H9 (cell line): Measurements from ENCODE around the gene CARS1. TPM values are rescaled to one million over a fixed set of nuclear protein-coding genes. Genes with fewer than 3 reads are reported as not detected.

Source experiments
- DNase-seq: peaks from one replicate; pipeline ENCODE4 v3.0.0-alpha.2; 2017
- H2AFZ ChIP-seq: one replicate; pipeline ENCODE4 v1.6.1; 2013; ENCODE audit warnings: mild to moderate bottlenecking, low read length, control low read depth, moderate library complexity
- H2AK5ac ChIP-seq: 2 replicates; pipeline ENCODE4 v1.6.1; 2013; ENCODE audit warnings: low read length, control low read depth, mixed read lengths; ENCODE audit not compliant: insufficient read length
- H2BK120ac ChIP-seq: one replicate; pipeline ENCODE4 v1.6.1; 2013; ENCODE audit warnings: low read depth, mild to moderate bottlenecking, low read length, control low read depth, inconsistent platforms; ENCODE audit not compliant: poor library complexity, severe bottlenecking
- H2BK12ac ChIP-seq: 2 replicates; pipeline ENCODE4 v1.6.1; 2013; ENCODE audit warnings: low read length, control low read depth, mixed read lengths, low read depth; ENCODE audit not compliant: insufficient read length
- H2BK15ac ChIP-seq: 2 replicates; pipeline ENCODE4 v1.6.1; 2013; ENCODE audit warnings: low read depth, low read length, control low read depth
- H2BK20ac ChIP-seq: one replicate; pipeline ENCODE4 v1.6.1; 2013; ENCODE audit warnings: low read depth, mild to moderate bottlenecking, low read length, control low read depth, inconsistent platforms; ENCODE audit not compliant: poor library complexity, severe bottlenecking
- H2BK5ac ChIP-seq: 2 replicates; pipeline ENCODE4 v1.6.1; 2013; ENCODE audit warnings: low read length, control low read depth, mixed read lengths; ENCODE audit not compliant: insufficient read length
- H3K14ac ChIP-seq: 2 replicates; pipeline ENCODE4 v1.6.1; 2013; ENCODE audit warnings: low read length, control low read depth; ENCODE audit not compliant: insufficient read depth
- H3K18ac ChIP-seq: 2 replicates; pipeline ENCODE4 v1.6.1; 2013; ENCODE audit warnings: low read depth, mild to moderate bottlenecking, mixed read lengths, low read length, control low read depth; ENCODE audit not compliant: insufficient read length
- H3K23ac ChIP-seq: 2 replicates; pipeline ENCODE4 v1.6.1; 2013; ENCODE audit warnings: low read length, control low read depth, mixed read lengths, low read depth; ENCODE audit not compliant: insufficient read length
- H3K23me2 ChIP-seq: 2 replicates; pipeline ENCODE4 v1.6.1; 2013; ENCODE audit warnings: low read depth, mild to moderate bottlenecking, mixed read lengths, low read length, control low read depth; ENCODE audit not compliant: insufficient read length, poor library complexity, severe bottlenecking
- H3K27ac ChIP-seq: 2 replicates; pipeline ENCODE4 v1.5.1; 2013; ENCODE audit warnings: low read length, control low read depth, mixed read lengths, low read depth; ENCODE audit not compliant: insufficient read length
- H3K27me3 ChIP-seq: 2 replicates; pipeline ENCODE4 v1.6.1; 2013; ENCODE audit warnings: low read length, control low read depth, inconsistent platforms; ENCODE audit not compliant: insufficient read depth
- H3K4ac ChIP-seq: 2 replicates; pipeline ENCODE4 v1.6.1; 2013; ENCODE audit warnings: low read depth, mild to moderate bottlenecking, control low read depth, inconsistent platforms, low read length, moderate library complexity
- H3K4me1 ChIP-seq: 2 replicates; pipeline ENCODE4 v1.6.1; 2013; ENCODE audit warnings: low read length, control low read depth, inconsistent platforms; ENCODE audit not compliant: insufficient read depth
- H3K4me2 ChIP-seq: 2 replicates; pipeline ENCODE4 v1.6.1; 2013; ENCODE audit warnings: low read length, control low read depth, mixed read lengths; ENCODE audit not compliant: insufficient read length, insufficient read depth
- H3K56ac ChIP-seq: 2 replicates; pipeline ENCODE4 v1.6.1; 2013; ENCODE audit warnings: low read depth, mild to moderate bottlenecking, mixed read lengths, low read length, control low read depth; ENCODE audit not compliant: insufficient read length
- H3K79me1 ChIP-seq: 2 replicates; pipeline ENCODE4 v1.6.1; 2013; ENCODE audit warnings: low read depth, mild to moderate bottlenecking, moderate library complexity, low read length, control low read depth, inconsistent platforms; ENCODE audit not compliant: insufficient read depth, poor library complexity, severe bottlenecking
- H3K79me2 ChIP-seq: 2 replicates; pipeline ENCODE4 v1.6.1; 2013; ENCODE audit warnings: low read length, control low read depth, inconsistent platforms; ENCODE audit not compliant: insufficient read depth
- H3K9ac ChIP-seq: 2 replicates; pipeline ENCODE4 v1.6.1; 2013; ENCODE audit warnings: low read length, control low read depth, mixed read lengths; ENCODE audit not compliant: insufficient read length; ENCODE audit errors: extremely low read depth
- H3K9me3 ChIP-seq: one replicate; pipeline ENCODE4 v1.6.1; 2013; ENCODE audit warnings: low read depth, low read length, inconsistent platforms; ENCODE audit not compliant: control insufficient read depth
- H3T11ph ChIP-seq: one replicate; pipeline ENCODE4 v1.6.1; 2013; ENCODE audit warnings: mild to moderate bottlenecking, low read length, control low read depth, inconsistent platforms
- H4K20me1 ChIP-seq: one replicate; pipeline ENCODE4 v1.6.1; 2013; ENCODE audit not compliant: control insufficient read depth, insufficient read length, insufficient read depth
- H4K5ac ChIP-seq: 2 replicates; pipeline ENCODE4 v1.6.1; 2013; ENCODE audit warnings: low read depth, mild to moderate bottlenecking, mixed read lengths, low read length, control low read depth; ENCODE audit not compliant: insufficient read length
- H4K8ac ChIP-seq: replicated peaks from 2 replicates; pipeline ENCODE4 v1.6.1; 2013; ENCODE audit warnings: low read length, control low read depth, mixed read lengths, low read depth; ENCODE audit not compliant: insufficient read length
- H4K91ac ChIP-seq: 2 replicates; pipeline ENCODE4 v1.6.1; 2013; ENCODE audit warnings: low read depth, mild to moderate bottlenecking, moderate library complexity, mixed read lengths, low read length, control low read depth; ENCODE audit not compliant: insufficient read length
- H3K27ac Mint-ChIP-seq, 3 experiments: 2 replicates in 2 of 3; 3 replicates in 1 of 3; pipeline ENCODE4 v1.8.0; 2020 to 2021; ENCODE audit warnings: mixed read lengths in 3 of 3, mild to moderate bottlenecking in 1 of 3, moderate library complexity in 1 of 3
- H3K27me3 Mint-ChIP-seq: 2 replicates; pipeline ENCODE4 v1.8.0; 2021; ENCODE audit warnings: low read depth, mild to moderate bottlenecking, moderate library complexity, mixed read lengths
- H3K36me3 Mint-ChIP-seq, 3 experiments: 2 replicates in 2 of 3; 3 replicates in 1 of 3; pipeline ENCODE4 v1.8.0; 2020 to 2021; ENCODE audit warnings: low read depth in 3 of 3, mixed read lengths in 3 of 3; ENCODE audit not compliant: insufficient read depth in 1 of 3
- H3K4me1 Mint-ChIP-seq, 2 experiments: 2 replicates each; pipeline ENCODE4 v1.8.0; 2020; ENCODE audit warnings: mixed read lengths in 2 of 2
- H3K4me3 Mint-ChIP-seq, 2 experiments: 2 replicates in 1 of 2; 3 replicates in 1 of 2; pipeline ENCODE4 v1.8.0; 2020 to 2021; ENCODE audit warnings: mild to moderate bottlenecking in 2 of 2, mixed read lengths in 2 of 2, moderate library complexity in 1 of 2
- H3K9me3 Mint-ChIP-seq, 2 experiments: 2 replicates in 1 of 2; 3 replicates in 1 of 2; pipeline ENCODE4 v1.8.0; 2020; ENCODE audit warnings: mild to moderate bottlenecking in 2 of 2, mixed read lengths in 2 of 2, moderate library complexity in 1 of 2
- WGBS: extraction: QIAGEN DNeasy Blood & Tissue Kit; methylation state at CpG from one replicate; pipeline ENCODE4 v1.1.7; 2013; ENCODE audit warnings: missing lambda C conversion rate, low lambda C conversion rate, mixed read lengths; ENCODE audit not compliant: insufficient read length; ENCODE audit errors: extremely low coverage; 5-methylcytosine and 5-hydroxymethylcytosine counted together
- total RNA-seq: library from RNA; stranded (reverse); gene quantifications from 2 replicates; pipeline ENCODE4 v1.2.1, GENCODE V29; 2021
- TF ChIP-seq, protein P1 (sequence below): fragments of 200-600 bp; sonication (generic); conservative IDR thresholded peaks from 3 replicates; pipeline ENCODE4 v1.8.0; 2021; ENCODE audit warnings: antibody characterized with exemption, mild to moderate bottlenecking

Gene CARS1
- total RNA-seq, 1 experiment from 2014 or later: 92.3 TPM

GRCh38 chr11:3022982-3023381, 34.2 kb downstream of the CARS1 start:
- H2AK5ac ChIP-seq: no peak overlapping the region
- Mint-ChIP-seq H3K9me3 (no peaks in the 10 kb centered on the region), H3K36me3 (peaks cover 38 to 73% (median 58%) of the 10 kb centered on the region in 3 experiments; a peak in 6 of 7 replicates), H3K4me1 (0 out of 4 replicates have a peak, but pooled peaks cover 0 to 6% of the 10 kb centered on the region in 2 experiments), H3K27ac (peak overlapping the region in 2 of 3 experiments; percentile 36 to 83; a peak in 3 of 7 replicates), H3K4me3 (no peak overlapping the region), H3K27me3 (no peaks in the 10 kb centered on the region)
- WGBS: no CpG with 5 or more reads among the region's 4 CpGs
- H3K79me2 ChIP-seq: no peaks in the 10 kb centered on the region
- no peak overlapping the region for H3K9ac ChIP-seq
- no peak overlapping the region for H3T11ph ChIP-seq
- no peak overlapping the region for H2BK12ac ChIP-seq
- no peak overlapping the region for H4K91ac ChIP-seq
- H3K56ac ChIP-seq: no peak overlapping the region
- H3K14ac ChIP-seq: no peak overlapping the region
- no peak overlapping the region for H2BK20ac ChIP-seq
- no peak overlapping the region for H2AFZ ChIP-seq
- no peak overlapping the region for H2BK5ac ChIP-seq
- no peaks in the 10 kb centered on the region for H3K9me3 ChIP-seq
- no peaks in the 10 kb centered on the region for H3K4me1 ChIP-seq
- no peak overlapping the region for H3K18ac ChIP-seq
- H2BK120ac ChIP-seq: no peak overlapping the region
- H2BK15ac ChIP-seq: no peak overlapping the region
- no peaks in the 10 kb centered on the region for H3K23me2 ChIP-seq
- no peaks in the 10 kb centered on the region for H3K79me1 ChIP-seq
- no peak overlapping the region for H3K4me2 ChIP-seq
- TF ChIP-seq, protein P1, sequence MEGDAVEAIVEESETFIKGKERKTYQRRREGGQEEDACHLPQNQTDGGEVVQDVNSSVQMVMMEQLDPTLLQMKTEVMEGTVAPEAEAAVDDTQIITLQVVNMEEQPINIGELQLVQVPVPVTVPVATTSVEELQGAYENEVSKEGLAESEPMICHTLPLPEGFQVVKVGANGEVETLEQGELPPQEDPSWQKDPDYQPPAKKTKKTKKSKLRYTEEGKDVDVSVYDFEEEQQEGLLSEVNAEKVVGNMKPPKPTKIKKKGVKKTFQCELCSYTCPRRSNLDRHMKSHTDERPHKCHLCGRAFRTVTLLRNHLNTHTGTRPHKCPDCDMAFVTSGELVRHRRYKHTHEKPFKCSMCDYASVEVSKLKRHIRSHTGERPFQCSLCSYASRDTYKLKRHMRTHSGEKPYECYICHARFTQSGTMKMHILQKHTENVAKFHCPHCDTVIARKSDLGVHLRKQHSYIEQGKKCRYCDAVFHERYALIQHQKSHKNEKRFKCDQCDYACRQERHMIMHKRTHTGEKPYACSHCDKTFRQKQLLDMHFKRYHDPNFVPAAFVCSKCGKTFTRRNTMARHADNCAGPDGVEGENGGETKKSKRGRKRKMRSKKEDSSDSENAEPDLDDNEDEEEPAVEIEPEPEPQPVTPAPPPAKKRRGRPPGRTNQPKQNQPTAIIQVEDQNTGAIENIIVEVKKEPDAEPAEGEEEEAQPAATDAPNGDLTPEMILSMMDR: no peak
- H4K8ac ChIP-seq: no peak overlapping the region
- no peak for DNase-seq
- H3K23ac ChIP-seq: no peak overlapping the region
- H4K20me1 ChIP-seq: no peaks in the 10 kb centered on the region
- H3K27me3 ChIP-seq: no peaks in the 10 kb centered on the region
- no peak overlapping the region for H3K27ac ChIP-seq
- H4K5ac ChIP-seq: no peak overlapping the region
- no peak overlapping the region for H3K4ac ChIP-seq
